ENCODE results near the gene IL17RD. TPM values are rescaled to one million over a fixed set of nuclear protein-coding genes. Genes with fewer than 3 reads are reported as not detected.

The IL17RD gene
- total and polyA plus RNA-seq, 3 experiments from 2014 or later = 0.04 TPM; not detected in 1

DNA sequence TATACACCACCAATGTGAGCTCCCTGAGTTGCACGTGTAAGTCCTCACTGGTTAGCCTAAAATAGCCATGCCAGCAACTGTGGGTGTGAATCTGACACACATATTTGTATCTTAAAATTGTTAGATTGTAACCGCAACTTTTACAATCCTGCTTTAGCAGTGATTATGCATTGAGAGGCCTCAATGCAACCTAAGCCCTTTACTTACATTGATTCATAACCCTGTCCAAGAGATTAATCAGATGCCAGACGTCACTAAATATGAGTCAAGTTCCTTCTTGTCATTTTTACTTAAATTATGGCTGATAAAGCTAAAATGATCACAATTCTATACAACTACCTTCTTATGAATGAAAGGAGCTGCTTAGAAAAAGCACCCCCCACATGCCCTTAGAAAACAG lies 46.9 kb downstream of the IL17RD start:
- peaks cover 2 to 32% of the 10 kb centered on the region in 2 donors for H3K27me3 Mint-ChIP-seq
- no peaks in the 10 kb centered on the region for H3K36me3 Mint-ChIP-seq
- no peak for DNase-seq
- H3K4me3 Mint-ChIP-seq = no peak overlapping the region
- no peaks in the 10 kb centered on the region for H3K36me3 ChIP-seq (ENCODE audit: insufficient read depth, low read length)
- H3K9me3 Mint-ChIP-seq = no peaks in the 10 kb centered on the region
- no peaks in the 10 kb centered on the region for H3K27me3 ChIP-seq (ENCODE audit: insufficient read depth, low read length, poor library complexity, severe bottlenecking)
- H3K4me1 Mint-ChIP-seq = no peaks in the 10 kb centered on the region
- ChIA-PET POLR2A (no interaction called here), CTCF (no interaction called here)
- no peaks in the 10 kb centered on the region for H3K9me3 ChIP-seq (ENCODE audit: low read length)
- H3K4me3 ChIP-seq (ENCODE audit: low read length) = no peak overlapping the region
- H3K27ac ChIP-seq (ENCODE audit: low read depth, low read length) = no peak overlapping the region
- H3K27ac Mint-ChIP-seq = no peak overlapping the region
- no peaks in the 10 kb centered on the region for H3K4me1 ChIP-seq (ENCODE audit: insufficient read depth, low read length)

GRCh38 chr3:57116501-57116900 lies 48.7 kb downstream of the IL17RD start:
- POLR2A ChIA-PET = no interaction called here
- Histone ChIP-seq H3K27me3 (ENCODE audit: insufficient read depth, low read length, poor library complexity, severe bottlenecking) (no peaks in the 10 kb centered on the region), H3K36me3 (ENCODE audit: insufficient read depth, low read length) (no peaks in the 10 kb centered on the region), H3K27ac (ENCODE audit: low read depth, low read length) (no peak overlapping the region), H3K9me3 (ENCODE audit: low read length) (no peaks in the 10 kb centered on the region), H3K4me1 (ENCODE audit: insufficient read depth, low read length) (no peaks in the 10 kb centered on the region), H3K4me3 (ENCODE audit: low read length) (no peak overlapping the region)
- CTCF ChIA-PET = no interaction called here
- Mint-ChIP-seq H3K27me3 (peaks cover 2 to 30% of the 10 kb centered on the region in 2 donors), H3K36me3 (no peaks in the 10 kb centered on the region), H3K27ac (no peak overlapping the region), H3K9me3 (no peaks in the 10 kb centered on the region), H3K4me1 (peaks cover 0 to 4% (median 2%) of the 10 kb centered on the region in 3 donors), H3K4me3 (no peak overlapping the region)
- no peak for DNase-seq

DNA sequence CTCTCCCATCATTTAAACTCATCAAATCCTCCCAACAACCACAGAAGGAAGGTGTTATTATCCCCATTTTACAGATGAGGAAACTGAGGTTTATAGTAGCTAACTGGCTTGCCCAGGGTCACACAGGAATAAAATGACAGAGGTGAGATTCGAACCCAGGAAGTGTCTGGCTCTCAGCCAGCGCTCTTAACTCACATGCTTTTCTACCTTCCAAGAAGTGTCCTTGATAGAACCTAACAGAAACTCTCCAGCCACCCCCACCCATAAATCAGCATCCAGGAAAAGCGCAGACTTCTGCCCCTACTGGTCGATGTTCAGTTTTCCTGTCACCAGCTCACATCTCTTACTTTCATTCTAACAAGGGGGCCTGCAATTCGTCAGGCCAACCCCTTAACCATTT lies 52.9 kb downstream of the IL17RD start:
- Mint-ChIP-seq H3K36me3 (no peaks in the 10 kb centered on the region), H3K27ac (no peak overlapping the region), H3K4me3 (peak overlapping the region in 1 of 7 donors; percentile 16), H3K9me3 (no peaks in the 10 kb centered on the region), H3K27me3 (peaks cover 10 to 31% of the 10 kb centered on the region in 2 donors), H3K4me1 (peaks cover 0 to 4% (median 2%) of the 10 kb centered on the region in 3 donors)
- Histone ChIP-seq H3K4me1 (ENCODE audit: insufficient read depth, low read length) (no peaks in the 10 kb centered on the region), H3K27ac (ENCODE audit: low read depth, low read length) (no peak overlapping the region), H3K36me3 (ENCODE audit: insufficient read depth, low read length) (no peaks in the 10 kb centered on the region), H3K9me3 (ENCODE audit: low read length) (no peaks in the 10 kb centered on the region), H3K4me3 (ENCODE audit: low read length) (no peak overlapping the region), H3K27me3 (ENCODE audit: insufficient read depth, low read length, poor library complexity, severe bottlenecking) (peaks cover 5% of the 10 kb centered on the region)
- ChIA-PET POLR2A (no interaction called here), CTCF (no interaction called here)
- DNase-seq = no peak

- no peak overlapping the region for H3K27ac ChIP-seq (ENCODE audit: low read depth, low read length)
- no peak overlapping the region for H3K27ac Mint-ChIP-seq
- no peaks in the 10 kb centered on the region for H3K4me1 ChIP-seq (ENCODE audit: insufficient read depth, low read length)
- no peak for DNase-seq
- peaks cover 0 to 4% (median 2%) of the 10 kb centered on the region in 3 donors for H3K4me1 Mint-ChIP-seq
- ChIA-PET POLR2A (no interaction called here), CTCF (interaction anchor here (1.2 kb wide), 1 partner anchor 10 kb away, joined by 8 read pairs; no protein-coding TSS in a partner anchor)
- H3K36me3 Mint-ChIP-seq = no peaks in the 10 kb centered on the region
- no peaks in the 10 kb centered on the region for H3K36me3 ChIP-seq (ENCODE audit: insufficient read depth, low read length)
- H3K4me3 ChIP-seq (ENCODE audit: low read length) = no peak overlapping the region
- H3K9me3 Mint-ChIP-seq = no peaks in the 10 kb centered on the region
- peaks cover 5% of the 10 kb centered on the region for H3K27me3 ChIP-seq (ENCODE audit: insufficient read depth, low read length, poor library complexity, severe bottlenecking)
- peaks cover 10 to 31% of the 10 kb centered on the region in 2 donors for H3K27me3 Mint-ChIP-seq
- peak overlapping the region in 1 of 7 donors; percentile 73 for H3K4me3 Mint-ChIP-seq
- no peaks in the 10 kb centered on the region for H3K9me3 ChIP-seq (ENCODE audit: low read length)
Observed at GRCh38 chr3:57110798-57111197, 54.4 kb downstream of the IL17RD start.

- Mint-ChIP-seq H3K36me3 (no peaks in the 10 kb centered on the region), H3K9me3 (no peaks in the 10 kb centered on the region), H3K4me3 (no peak overlapping the region), H3K27ac (no peak overlapping the region), H3K4me1 (peaks cover 0 to 4% (median 2%) of the 10 kb centered on the region in 3 donors), H3K27me3 (peaks cover 8 to 31% of the 10 kb centered on the region in 2 donors)
- Histone ChIP-seq H3K27me3 (ENCODE audit: insufficient read depth, low read length, poor library complexity, severe bottlenecking) (peaks cover 5% of the 10 kb centered on the region), H3K36me3 (ENCODE audit: insufficient read depth, low read length) (no peaks in the 10 kb centered on the region), H3K9me3 (ENCODE audit: low read length) (no peaks in the 10 kb centered on the region), H3K4me3 (ENCODE audit: low read length) (no peak overlapping the region), H3K27ac (ENCODE audit: low read depth, low read length) (no peak overlapping the region), H3K4me1 (ENCODE audit: insufficient read depth, low read length) (no peaks in the 10 kb centered on the region)
- DNase-seq = no peak
- POLR2A ChIA-PET = interaction anchor here (0.5 kb wide), 1 partner anchor 424 kb away, joined by 4 read pairs; no protein-coding TSS in a partner anchor
- CTCF ChIA-PET = interaction anchor here (1.2 kb wide), 1 partner anchor 9 kb away, joined by 8 read pairs; no protein-coding TSS in a partner anchor
Observed at GRCh38 chr3:57110214-57110613, 54.9 kb downstream of the IL17RD start.

DNA sequence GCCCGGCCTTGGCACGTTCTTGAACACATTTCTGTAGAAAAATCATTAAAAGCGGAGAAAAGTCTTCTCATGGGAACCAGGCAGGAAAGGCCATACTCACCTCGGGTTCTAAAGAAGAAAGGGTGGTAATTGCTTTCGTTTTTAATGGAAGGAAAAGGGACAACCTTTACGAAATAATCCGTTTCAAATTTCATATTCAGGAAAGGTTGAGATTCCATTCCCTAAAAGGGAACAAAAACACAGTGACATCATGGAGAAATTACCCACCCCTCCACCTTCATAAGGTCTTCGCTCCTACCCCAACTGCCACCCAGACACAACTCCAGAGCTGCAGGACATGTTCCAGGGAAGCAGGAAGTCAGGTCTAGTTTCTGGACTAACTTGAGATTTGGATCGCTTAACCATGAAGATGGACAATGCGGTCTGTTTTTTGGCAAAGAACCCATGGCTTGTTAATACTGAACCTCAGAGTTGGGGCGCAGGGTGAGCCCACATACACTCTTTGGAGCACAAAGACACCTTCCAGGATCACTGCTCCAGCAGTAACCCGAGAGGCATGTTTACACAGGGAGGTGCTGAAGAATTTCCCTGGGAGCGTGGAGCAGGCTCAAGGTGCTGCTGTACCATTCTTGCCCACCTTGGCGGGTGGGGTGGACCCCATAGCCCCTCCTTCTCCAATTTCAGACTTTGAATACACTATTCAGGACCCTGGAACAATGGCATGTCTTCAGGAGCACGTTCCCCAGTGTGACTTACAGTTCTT lies 55.5 kb downstream of the IL17RD start:
- DNase-seq = no peak
- Histone ChIP-seq H3K4me3 (ENCODE audit: low read length) (no peak overlapping the region), H3K9me3 (ENCODE audit: low read length) (no peaks in the 10 kb centered on the region), H3K36me3 (ENCODE audit: insufficient read depth, low read length) (no peaks in the 10 kb centered on the region), H3K4me1 (ENCODE audit: insufficient read depth, low read length) (no peaks in the 10 kb centered on the region), H3K27me3 (ENCODE audit: insufficient read depth, low read length, poor library complexity, severe bottlenecking) (peaks cover 5% of the 10 kb centered on the region), H3K27ac (ENCODE audit: low read depth, low read length) (no peak overlapping the region)
- Mint-ChIP-seq H3K36me3 (no peaks in the 10 kb centered on the region), H3K4me3 (no peak overlapping the region), H3K4me1 (peaks cover 0 to 4% (median 2%) of the 10 kb centered on the region in 3 donors), H3K9me3 (no peaks in the 10 kb centered on the region), H3K27me3 (peaks cover 8 to 31% of the 10 kb centered on the region in 2 donors), H3K27ac (no peak overlapping the region)
- CTCF ChIA-PET = no interaction called here
- POLR2A ChIA-PET = interaction anchor here (0.5 kb wide), 1 partner anchor 424 kb away, joined by 4 read pairs; no protein-coding TSS in a partner anchor

- Histone ChIP-seq H3K36me3 (ENCODE audit: insufficient read depth, low read length) (no peaks in the 10 kb centered on the region), H3K27me3 (ENCODE audit: insufficient read depth, low read length, poor library complexity, severe bottlenecking) (peaks cover 5% of the 10 kb centered on the region), H3K27ac (ENCODE audit: low read depth, low read length) (no peak overlapping the region), H3K4me1 (ENCODE audit: insufficient read depth, low read length) (no peaks in the 10 kb centered on the region), H3K4me3 (ENCODE audit: low read length) (no peak overlapping the region), H3K9me3 (ENCODE audit: low read length) (no peaks in the 10 kb centered on the region)
- Mint-ChIP-seq H3K4me1 (peaks cover 0 to 4% (median 2%) of the 10 kb centered on the region in 3 donors), H3K36me3 (no peaks in the 10 kb centered on the region), H3K4me3 (no peak overlapping the region), H3K9me3 (no peaks in the 10 kb centered on the region), H3K27me3 (peaks cover 8 to 26% of the 10 kb centered on the region in 2 donors), H3K27ac (no peak overlapping the region)
- DNase-seq = no peak
- CTCF ChIA-PET = no interaction called here
- POLR2A ChIA-PET = no interaction called here
Observed at GRCh38 chr3:57108684-57109083, 56.5 kb downstream of the IL17RD start.

- H3K4me3 ChIP-seq (ENCODE audit: low read length) = no peak overlapping the region
- H3K36me3 ChIP-seq (ENCODE audit: insufficient read depth, low read length) = no peaks in the 10 kb centered on the region
- Mint-ChIP-seq H3K36me3 (no peaks in the 10 kb centered on the region), H3K27me3 (peaks cover 4 to 14% of the 10 kb centered on the region in 2 donors), H3K4me1 (no peaks in the 10 kb centered on the region), H3K4me3 (no peak overlapping the region), H3K27ac (no peak overlapping the region), H3K9me3 (no peaks in the 10 kb centered on the region)
- ChIA-PET CTCF (no interaction called here), POLR2A (no interaction called here)
- H3K27ac ChIP-seq (ENCODE audit: low read depth, low read length) = no peak overlapping the region
- peaks cover 5% of the 10 kb centered on the region for H3K27me3 ChIP-seq (ENCODE audit: insufficient read depth, low read length, poor library complexity, severe bottlenecking)
- H3K4me1 ChIP-seq (ENCODE audit: insufficient read depth, low read length) = no peaks in the 10 kb centered on the region
- H3K9me3 ChIP-seq (ENCODE audit: low read length) = no peaks in the 10 kb centered on the region
- DNase-seq = no peak
Observed at GRCh38 chr3:57105585-57105984, 59.6 kb downstream of the IL17RD start.

Data from CD8-positive, alpha-beta memory T cell (primary cell).